SK-N-MC (cell line): Measurements from ENCODE around the gene OPRM1.

Experiments used
- EZH2 ChIP-seq: fragments of 200-600 bp; sonication (generic); IDR thresholded peaks from one replicate; pipeline ENCODE4 v1.6.1; 2017; ENCODE audit warnings: antibody characterized with exemption
- FOXP2 ChIP-seq: optimal IDR thresholded peaks from 2 replicates; pipeline ENCODE3; 2011; ENCODE audit warnings: mild to moderate bottlenecking, moderate library complexity; ENCODE audit not compliant: insufficient read depth; ENCODE audit errors: extremely low read length, control extremely low read depth
- POLR2AphosphoS5 ChIP-seq: IDR thresholded peaks from 2 replicates; pipeline ENCODE4 v1.6.1; 2012; ENCODE audit warnings: mild to moderate bottlenecking, low read depth, low read length, borderline replicate concordance

- no peak for TF ChIP-seq POLR2AphosphoS5
- TF ChIP-seq EZH2 = no peak
- no peak for TF ChIP-seq FOXP2
Measured at GRCh38 chr6:154169193-154169847, 130.3 kb downstream of the OPRM1 start.
